ENCODE measurements around the gene NTN1. TPM values are rescaled to one million over a fixed set of nuclear protein-coding genes. Genes with fewer than 3 reads are reported as not detected.

NTN1 gene
- polyA plus RNA-seq, 1 experiment, result 0.06 TPM

DNA sequence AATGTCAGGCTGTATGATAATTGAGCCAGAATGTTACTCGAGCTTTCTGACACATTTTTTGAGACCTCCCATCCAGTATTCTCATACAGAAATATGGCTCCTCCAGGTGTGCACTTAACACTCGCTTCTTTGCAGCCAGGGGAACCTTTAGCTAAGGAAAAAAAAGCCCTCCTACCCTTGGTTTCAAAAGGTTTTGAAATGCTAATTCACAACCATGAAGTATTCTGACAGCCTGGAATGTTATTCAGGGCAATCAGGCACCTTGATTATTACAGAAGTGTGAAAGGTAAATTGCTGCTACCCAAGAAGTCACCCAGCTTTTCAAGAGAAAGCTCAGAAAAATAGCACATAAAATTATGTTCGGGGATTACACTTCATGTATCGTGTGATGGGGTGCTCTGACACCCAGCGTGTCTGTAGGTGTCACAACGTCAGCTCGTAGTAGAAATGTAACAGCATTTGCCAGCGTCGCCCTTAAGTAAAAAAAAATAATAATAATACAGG is 41.1 kb downstream of the NTN1 start:
- ChIA-PET POLR2A (no interaction called here), CTCF (interaction anchor here (0.9 kb wide), 1 partner anchor 12 kb away, joined by 4 read pairs; no protein-coding TSS in a partner anchor)
- no peak for DNase-seq (ENCODE audit: low read depth)
- Histone ChIP-seq H3K4me3 (ENCODE audit: low read depth, low read length) (no peak overlapping the region), H3K36me3 (ENCODE audit: control insufficient read depth, insufficient read depth, low read length) (no peaks in the 10 kb centered on the region), H3K27me3 (ENCODE audit: control insufficient read depth, insufficient read depth, low read length) (no peaks in the 10 kb centered on the region)
- TF ChIP-seq, protein P1, sequence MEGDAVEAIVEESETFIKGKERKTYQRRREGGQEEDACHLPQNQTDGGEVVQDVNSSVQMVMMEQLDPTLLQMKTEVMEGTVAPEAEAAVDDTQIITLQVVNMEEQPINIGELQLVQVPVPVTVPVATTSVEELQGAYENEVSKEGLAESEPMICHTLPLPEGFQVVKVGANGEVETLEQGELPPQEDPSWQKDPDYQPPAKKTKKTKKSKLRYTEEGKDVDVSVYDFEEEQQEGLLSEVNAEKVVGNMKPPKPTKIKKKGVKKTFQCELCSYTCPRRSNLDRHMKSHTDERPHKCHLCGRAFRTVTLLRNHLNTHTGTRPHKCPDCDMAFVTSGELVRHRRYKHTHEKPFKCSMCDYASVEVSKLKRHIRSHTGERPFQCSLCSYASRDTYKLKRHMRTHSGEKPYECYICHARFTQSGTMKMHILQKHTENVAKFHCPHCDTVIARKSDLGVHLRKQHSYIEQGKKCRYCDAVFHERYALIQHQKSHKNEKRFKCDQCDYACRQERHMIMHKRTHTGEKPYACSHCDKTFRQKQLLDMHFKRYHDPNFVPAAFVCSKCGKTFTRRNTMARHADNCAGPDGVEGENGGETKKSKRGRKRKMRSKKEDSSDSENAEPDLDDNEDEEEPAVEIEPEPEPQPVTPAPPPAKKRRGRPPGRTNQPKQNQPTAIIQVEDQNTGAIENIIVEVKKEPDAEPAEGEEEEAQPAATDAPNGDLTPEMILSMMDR (IDR thresholded peaks at IDR 0.05; ENCODE audit: insufficient read depth, low read depth, low read length), result no peak

DNA sequence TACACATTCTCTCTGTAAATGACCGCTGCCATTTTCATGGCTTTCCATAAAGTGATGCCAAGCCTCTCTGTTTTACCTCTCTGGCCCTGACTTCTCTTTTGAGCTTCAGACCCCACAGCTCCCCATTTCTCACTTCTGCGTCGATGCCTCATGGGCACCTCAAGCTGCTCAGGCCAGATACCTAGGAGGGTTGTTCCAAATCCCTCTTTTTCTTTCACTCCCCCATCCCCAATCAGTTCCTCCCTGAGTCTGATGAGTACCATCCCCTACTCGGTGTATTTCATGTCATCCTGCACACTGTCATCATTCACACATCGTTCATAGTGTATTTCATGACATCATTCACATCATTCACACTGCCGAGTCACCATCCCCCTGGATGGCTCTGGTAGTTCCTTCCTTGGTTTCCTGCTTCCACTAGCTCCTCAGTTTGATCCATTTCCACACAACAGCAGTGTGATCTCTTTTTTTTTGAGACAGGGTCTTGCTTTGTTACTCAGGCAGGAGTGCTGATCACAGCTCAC is 43.1 kb downstream of the NTN1 start:
- Histone ChIP-seq H3K36me3 (ENCODE audit: control insufficient read depth, insufficient read depth, low read length) (no peaks in the 10 kb centered on the region), H3K27me3 (ENCODE audit: control insufficient read depth, insufficient read depth, low read length) (no peaks in the 10 kb centered on the region), H3K4me3 (ENCODE audit: low read depth, low read length) (no peak overlapping the region)
- ChIA-PET POLR2A (no interaction called here), CTCF (interaction anchor here (0.7 kb wide), 1 partner anchor 132 kb away, joined by 3 read pairs; no protein-coding TSS in a partner anchor)
- DNase-seq (ENCODE audit: low read depth), result no peak
- TF ChIP-seq, protein P1 (IDR thresholded peaks at IDR 0.05; ENCODE audit: insufficient read depth, low read depth, low read length), result no peak

DNA sequence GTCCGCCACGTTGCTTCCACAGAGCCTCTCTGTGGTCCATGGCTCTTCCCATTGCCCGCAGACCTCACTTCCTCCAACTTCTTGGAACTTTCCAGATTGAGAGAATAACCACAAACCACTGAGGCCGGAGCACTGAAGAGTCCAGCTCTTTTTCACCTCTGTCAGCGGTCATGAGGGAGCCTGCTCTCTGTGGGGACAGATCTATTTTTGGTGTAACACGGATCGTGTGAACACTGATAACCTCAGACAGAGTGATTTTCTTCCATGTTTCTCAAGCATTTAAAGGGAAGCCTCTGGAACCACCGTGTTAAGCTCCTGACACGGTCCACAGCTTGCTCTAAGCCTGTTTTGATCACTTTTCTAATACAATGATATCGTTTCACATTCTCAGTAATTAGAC is 49.7 kb downstream of the NTN1 start:
- POLR2A ChIA-PET, result no interaction called here
- DNase-seq (ENCODE audit: low read depth), result no peak
- H3K36me3 ChIP-seq (ENCODE audit: control insufficient read depth, insufficient read depth, low read length), result no peaks in the 10 kb centered on the region
- TF ChIP-seq, protein P1 (IDR thresholded peaks at IDR 0.05; ENCODE audit: insufficient read depth, low read depth, low read length), result no peak
- CTCF ChIA-PET, result interaction anchor here (0.7 kb wide), 1 partner anchor 20 kb away, joined by 3 read pairs; no protein-coding TSS in a partner anchor
- no peaks in the 10 kb centered on the region for H3K27me3 ChIP-seq (ENCODE audit: control insufficient read depth, insufficient read depth, low read length)
- H3K4me3 ChIP-seq (ENCODE audit: low read depth, low read length), result no peak overlapping the region

DNA sequence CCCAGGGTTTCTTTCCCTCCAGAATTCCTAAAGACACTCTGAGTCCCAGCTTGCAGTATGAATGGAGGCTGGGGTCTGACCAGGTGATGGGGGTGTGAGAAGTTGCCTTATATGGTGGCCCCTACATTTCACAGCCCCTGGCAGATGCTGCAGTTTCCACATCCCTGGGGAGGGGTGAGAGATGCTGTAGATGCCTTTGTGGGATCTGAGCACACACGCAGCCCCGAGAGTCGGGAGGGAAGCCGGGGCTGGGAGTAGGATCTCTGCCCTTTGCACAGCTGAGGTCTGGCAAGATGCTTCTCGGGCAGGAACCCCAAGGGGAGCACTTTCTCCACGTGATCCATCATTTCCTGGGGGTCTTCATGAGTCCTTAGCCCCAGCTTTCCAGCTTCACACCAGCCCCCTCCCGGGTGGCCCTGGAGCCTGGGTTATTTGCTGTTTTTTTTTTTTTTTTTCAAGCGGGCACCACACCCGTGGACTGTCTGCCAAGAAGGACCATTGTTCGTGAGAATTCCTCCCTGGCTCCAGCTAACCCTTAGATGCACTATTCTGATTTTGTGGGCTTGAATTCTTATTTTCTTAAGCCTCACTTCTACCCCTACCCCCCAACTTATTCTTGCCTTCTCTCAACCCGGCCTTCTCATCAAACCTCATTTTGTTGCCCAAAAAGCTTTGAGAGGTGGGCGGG is 50.6 kb downstream of the NTN1 start:
- no peaks in the 10 kb centered on the region for H3K27me3 ChIP-seq (ENCODE audit: control insufficient read depth, insufficient read depth, low read length)
- no peak for DNase-seq (ENCODE audit: low read depth)
- TF ChIP-seq, protein P1 (IDR thresholded peaks at IDR 0.05; ENCODE audit: insufficient read depth, low read depth, low read length), result no peak
- H3K4me3 ChIP-seq (ENCODE audit: low read depth, low read length), result no peak overlapping the region
- no peaks in the 10 kb centered on the region for H3K36me3 ChIP-seq (ENCODE audit: control insufficient read depth, insufficient read depth, low read length)
- ChIA-PET POLR2A (no interaction called here), CTCF (no interaction called here)

DNA sequence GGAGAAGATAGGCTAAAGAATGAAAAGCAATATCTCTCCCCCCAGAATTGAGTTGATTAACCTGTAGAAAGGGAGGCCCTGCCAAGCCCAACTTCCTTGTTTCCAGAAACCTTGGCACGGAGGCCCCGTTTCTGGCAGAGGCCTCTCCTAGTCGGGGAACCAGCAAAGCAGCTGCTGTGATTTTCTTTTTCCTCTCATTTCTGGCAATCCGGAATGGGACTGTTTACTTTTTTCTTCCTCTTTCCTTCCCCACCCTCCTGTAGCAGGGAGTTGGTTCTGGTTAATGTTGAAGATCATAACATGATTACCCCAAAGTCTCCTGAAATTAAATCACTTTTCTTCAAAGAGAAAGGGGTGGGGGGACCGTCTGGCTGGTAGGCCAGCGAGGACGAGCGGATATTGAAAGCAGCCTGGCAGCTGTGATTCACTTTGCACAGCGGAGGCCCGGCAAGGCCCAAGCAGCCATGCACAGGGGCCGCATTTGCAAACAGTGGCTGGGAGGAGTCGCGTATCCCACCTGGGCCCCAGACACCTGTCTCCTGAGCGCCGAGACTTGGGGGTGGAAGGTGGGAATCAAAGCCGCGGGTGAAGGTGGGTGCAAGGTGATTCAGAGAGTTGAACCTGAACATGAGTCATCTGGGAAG is 51.5 kb downstream of the NTN1 start:
- DNase-seq (ENCODE audit: low read depth), result no peak
- no peaks in the 10 kb centered on the region for H3K27me3 ChIP-seq (ENCODE audit: control insufficient read depth, insufficient read depth, low read length)
- ChIA-PET POLR2A (no interaction called here), CTCF (no interaction called here)
- no peak overlapping the region for H3K4me3 ChIP-seq (ENCODE audit: low read depth, low read length)
- H3K36me3 ChIP-seq (ENCODE audit: control insufficient read depth, insufficient read depth, low read length), result no peaks in the 10 kb centered on the region
- TF ChIP-seq, protein P1 (IDR thresholded peaks at IDR 0.05; ENCODE audit: insufficient read depth, low read depth, low read length), result no peak

Data from BJ (cell line).